HepG2 (cell line): ENCODE measurements around the gene CAMK1. TPM values are rescaled to one million over a fixed set of nuclear protein-coding genes. Genes with fewer than 3 reads are reported as not detected.
A peak's percentile ranks its signal among the peaks of the same experiment; 100 is the strongest.

Source experiments
- ATAC-seq: fragments of 200-7000 bp; cut with Tn5 transposase; 3 replicates; pipeline ENCODE4 v1.9.1; 2020; ENCODE audit warnings: mild to moderate bottlenecking, moderate library complexity
- BruUV-seq: library from RNA; stranded (reverse); fragments of 400-500 nt; replicated peaks from 2 replicates; lab custom pipeline; 2021; lab: Mats Ljungman, UMichigan
- CTCF ChIA-PET: fragments of 300-600 bp; formaldehyde crosslinking; extraction: SDS; loops from one replicate; lab custom pipeline; 2021; ENCODE audit warnings: low total read pairs, inconsistent platforms, low intra/inter-chr PET ratio; lab: Yijun Ruan, JAX
- POLR2A ChIA-PET: fragments of 350-600 bp; sonication (Branson Sonifier 250); formaldehyde crosslinking; loops from one replicate; lab custom pipeline; 2020; ENCODE audit warnings: antibody characterized with exemption, inconsistent platforms; lab: Yijun Ruan, JAX
- DNase-seq: peaks from one replicate; pipeline ENCODE4 v3.0.0-alpha.2; 2015; ENCODE audit warnings: low spot score
- FAIRE-seq: peaks from 3 replicates; lab custom pipeline; 2011; peaks lifted over from hg19 to GRCh38; lab: Jason Lieb, UNC
- H2AFZ ChIP-seq: one replicate; pipeline ENCODE4 v1.6.1; 2011; ENCODE audit warnings: low read length, inconsistent platforms
- H3K27ac ChIP-seq: fragments of 300-600 bp; 3 replicates; pipeline ENCODE4 v1.8.0; 2011; ENCODE audit warnings: mixed run types, mild to moderate bottlenecking, mixed read lengths, low read length, inconsistent platforms; ENCODE audit not compliant: insufficient read depth; ENCODE audit errors: extremely low read length
- H3K27me3 ChIP-seq, 2 experiments: fragments of 200-600 bp in 1 of 2; 2 replicates in 1 of 2; 3 replicates in 1 of 2; pipeline versions ENCODE4 v1.6.0 to v1.8.0; 2011; ENCODE audit warnings: low read length in 2 of 2, mild to moderate bottlenecking in 2 of 2, moderate library complexity in 2 of 2, inconsistent platforms in 1 of 2; ENCODE audit not compliant: insufficient read depth in 2 of 2, control insufficient read depth in 1 of 2
- H3K36me3 ChIP-seq, 2 experiments: fragments of 200-600 bp in 1 of 2; replicated peaks in 1 of 2; 2 replicates in 1 of 2; 3 replicates in 1 of 2; pipeline versions ENCODE4 v1.5.1 to v1.8.0; 2011; ENCODE audit warnings: low read length in 2 of 2, inconsistent platforms in 1 of 2; ENCODE audit not compliant: insufficient read depth in 2 of 2, control insufficient read depth in 1 of 2
- H3K4me1 ChIP-seq: 2 replicates; pipeline ENCODE4 v1.5.1; 2012; ENCODE audit warnings: low read length, inconsistent platforms; ENCODE audit not compliant: insufficient read depth
- H3K4me2 ChIP-seq: 2 replicates; pipeline ENCODE4 v1.6.0; 2011; ENCODE audit warnings: low read depth, low read length, inconsistent platforms
- H3K4me3 ChIP-seq, 3 experiments: fragments of 200-600 bp in 1 of 3; sonication (generic), shearing (Covaris generic) in 1 of 3; replicated peaks in 1 of 3; 2 replicates each; pipeline ENCODE4 v1.5.1; 2011 to 2016; ENCODE audit warnings: low read length in 3 of 3, inconsistent platforms in 2 of 3, low read depth in 2 of 3, mild to moderate bottlenecking in 2 of 3, control low read depth in 1 of 3, mixed read lengths in 1 of 3; ENCODE audit not compliant: insufficient read depth in 1 of 3
- H3K79me2 ChIP-seq: one replicate; pipeline ENCODE4 v1.6.1; 2011; ENCODE audit warnings: low read length, inconsistent platforms; ENCODE audit not compliant: insufficient read depth
- H3K9ac ChIP-seq: 2 replicates; pipeline ENCODE4 v1.6.0; 2011; ENCODE audit warnings: mild to moderate bottlenecking, low read depth, low read length, inconsistent platforms; ENCODE audit not compliant: insufficient read depth
- H3K9me3 ChIP-seq: 2 replicates; pipeline ENCODE4 v1.5.1; 2012; ENCODE audit warnings: mild to moderate bottlenecking, low read length
- H4K20me1 ChIP-seq: 2 replicates; pipeline ENCODE4 v1.6.0; 2011; ENCODE audit warnings: inconsistent platforms, mild to moderate bottlenecking, low read length, moderate library complexity; ENCODE audit not compliant: insufficient read depth
- CTCF ChIP-seq: sonication (generic); formaldehyde crosslinking; IDR thresholded peaks from 2 replicates; pipeline ENCODE4 v1.5.0; 2020; ENCODE audit warnings: mild to moderate bottlenecking, missing genetic modification reagents, moderate library complexity
- ELF1 ChIP-seq: sonication (generic); formaldehyde crosslinking; IDR thresholded peaks from 2 replicates; pipeline ENCODE4 v1.4.0; 2020; ENCODE audit warnings: missing genetic modification reagents
- RAD21 ChIP-seq: fragments of 450-650 bp; formaldehyde crosslinking; IDR thresholded peaks from 2 replicates; pipeline ENCODE4 v1.5.0; 2020; ENCODE audit warnings: mild to moderate bottlenecking
- STAG1 ChIP-seq: sonication (generic); formaldehyde crosslinking; IDR thresholded peaks from 2 replicates; pipeline ENCODE4 v1.4.0; 2020; ENCODE audit warnings: missing genetic modification reagents
- TRIM24 ChIP-seq: sonication (generic); formaldehyde crosslinking; IDR thresholded peaks from 2 replicates; pipeline ENCODE4 v1.8.0; 2022; ENCODE audit warnings: mild to moderate bottlenecking, missing genetic modification reagents
- ZC3H13 ChIP-seq: sonication (generic); formaldehyde crosslinking; IDR thresholded peaks from 2 replicates; pipeline ENCODE4 v1.8.1; 2023; ENCODE audit warnings: mild to moderate bottlenecking, missing genetic modification reagents, moderate library complexity
- ZNF331 ChIP-seq: sonication (generic); formaldehyde crosslinking; IDR thresholded peaks from 2 replicates; pipeline ENCODE4 v1.4.0; 2020; ENCODE audit warnings: missing genetic modification reagents
- ZNF564 ChIP-seq: sonication (generic); formaldehyde crosslinking; IDR thresholded peaks from 2 replicates; pipeline ENCODE4 v1.8.1; 2023; ENCODE audit warnings: mild to moderate bottlenecking, missing genetic modification reagents
- WGBS: methylation state at CpG from one replicate; pipeline ENCODE4 v1.1.6; 2017; ENCODE audit warnings: low lambda C conversion rate; 5-methylcytosine and 5-hydroxymethylcytosine counted together
- in situ Hi-C: cut with HindIII; loops from 2 replicates; pipeline ENCODE4 v1.10.0; 2017; ENCODE audit warnings: low pct_unique_long_range_greater_than_20kb; ENCODE audit not compliant: extremely low pct_ligation_motif_present
- intact Hi-C: fragments of 100-400 bp; cut with micrococcal nuclease; formaldehyde crosslinking; loops from one replicate; pipeline ENCODE4 v1.10.0; 2022; ENCODE audit not compliant: unreplicated experiment
- polyA plus RNA-seq, 8 experiments: library from polyadenylated mRNA; depleted of rRNA in 3 of 8; stranded (reverse) in 7 of 8; unstranded in 1 of 8; fragments of >200 nt; fragmentation: Illumina TruSeq in 4 of 8; extraction: Trizol in 4 of 8; gene quantifications; 2 replicates each; pipeline versions ENCODE4 v1.2.1 to v1.2.3, GENCODE V29; 2011 to 2016; ENCODE audit warnings: low read depth in 4 of 8, missing spikeins in 1 of 8, mixed read lengths in 1 of 8; ENCODE audit not compliant: insufficient read depth in 1 of 8
- total RNA-seq, 5 experiments: library from RNA; depleted of rRNA; stranded (reverse); fragments of >200 nt; fragmentation: Illumina TruSeq; extraction: Trizol; gene quantifications; 2 replicates each; pipeline ENCODE4 v1.2.3, GENCODE V29; 2016; ENCODE audit warnings: low read depth in 1 of 5
- TF ChIP-seq, protein P1 (sequence below): sonication (generic); formaldehyde crosslinking; conservative IDR thresholded peaks from 2 replicates; pipeline ENCODE4 v1.8.1; 2023; ENCODE audit warnings: missing genetic modification reagents

Gene CAMK1
- total and polyA plus RNA-seq, 2 of the 13 experiments (the other 11 are each of a cell fraction or from before 2014, with no cell fraction given) = 26.4 to 53.3 TPM

GRCh38 chr3:9809239-9809614, 39.5 kb upstream of the CAMK1 start:
- 98% methylated on average over 4 of the region's 4 CpGs for WGBS
- H3K4me3 ChIP-seq = no peak overlapping the region
- FAIRE-seq = no peak
- H3K27ac ChIP-seq = no peak overlapping the region
- TF ChIP-seq, protein P1, sequence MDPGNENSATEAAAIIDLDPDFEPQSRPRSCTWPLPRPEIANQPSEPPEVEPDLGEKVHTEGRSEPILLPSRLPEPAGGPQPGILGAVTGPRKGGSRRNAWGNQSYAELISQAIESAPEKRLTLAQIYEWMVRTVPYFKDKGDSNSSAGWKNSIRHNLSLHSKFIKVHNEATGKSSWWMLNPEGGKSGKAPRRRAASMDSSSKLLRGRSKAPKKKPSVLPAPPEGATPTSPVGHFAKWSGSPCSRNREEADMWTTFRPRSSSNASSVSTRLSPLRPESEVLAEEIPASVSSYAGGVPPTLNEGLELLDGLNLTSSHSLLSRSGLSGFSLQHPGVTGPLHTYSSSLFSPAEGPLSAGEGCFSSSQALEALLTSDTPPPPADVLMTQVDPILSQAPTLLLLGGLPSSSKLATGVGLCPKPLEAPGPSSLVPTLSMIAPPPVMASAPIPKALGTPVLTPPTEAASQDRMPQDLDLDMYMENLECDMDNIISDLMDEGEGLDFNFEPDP (CRISPR knock-in tag) = 0 out of 2 replicates have a peak, but pooled peaks have one; percentile 21
- TF ChIP-seq ZNF564 (CRISPR knock-in tag) (no peak), ZNF331 (no peak), ZC3H13 (CRISPR knock-in tag) (no peak)
- TF ChIP-seq, all 625 proteins: peak for 1
- intact Hi-C loops = no loop called here
- H3K9ac ChIP-seq = no peak overlapping the region
- H3K4me1 ChIP-seq = no peaks in the 10 kb centered on the region
- peaks cover 14 to 41% of the 10 kb centered on the region in 2 experiments; a peak in 4 of 5 replicates for H3K36me3 ChIP-seq
- DNase-seq = no peak
- no peaks in the 10 kb centered on the region for H3K79me2 ChIP-seq
- BruUV-seq = no TSS peak
- ATAC-seq = peak; percentile 7; the same call in 2 of the 3 replicates
- no peak overlapping the region for H3K4me2 ChIP-seq
- no peaks in the 10 kb centered on the region; a peak in 1 of 5 replicates for H3K27me3 ChIP-seq
- ChIA-PET POLR2A (interaction anchor here (1.2 to 2.7 kb wide), 2 partner anchors 13 to 17 kb away, joined by 3 to 13 read pairs; partner anchors contain the start of genes ARPC4 and TADA3), CTCF (no interaction called here)
- in situ Hi-C loops = no loop called here
- no peak overlapping the region for H2AFZ ChIP-seq
- no peaks in the 10 kb centered on the region for H3K9me3 ChIP-seq
- no peaks in the 10 kb centered on the region for H4K20me1 ChIP-seq

DNA sequence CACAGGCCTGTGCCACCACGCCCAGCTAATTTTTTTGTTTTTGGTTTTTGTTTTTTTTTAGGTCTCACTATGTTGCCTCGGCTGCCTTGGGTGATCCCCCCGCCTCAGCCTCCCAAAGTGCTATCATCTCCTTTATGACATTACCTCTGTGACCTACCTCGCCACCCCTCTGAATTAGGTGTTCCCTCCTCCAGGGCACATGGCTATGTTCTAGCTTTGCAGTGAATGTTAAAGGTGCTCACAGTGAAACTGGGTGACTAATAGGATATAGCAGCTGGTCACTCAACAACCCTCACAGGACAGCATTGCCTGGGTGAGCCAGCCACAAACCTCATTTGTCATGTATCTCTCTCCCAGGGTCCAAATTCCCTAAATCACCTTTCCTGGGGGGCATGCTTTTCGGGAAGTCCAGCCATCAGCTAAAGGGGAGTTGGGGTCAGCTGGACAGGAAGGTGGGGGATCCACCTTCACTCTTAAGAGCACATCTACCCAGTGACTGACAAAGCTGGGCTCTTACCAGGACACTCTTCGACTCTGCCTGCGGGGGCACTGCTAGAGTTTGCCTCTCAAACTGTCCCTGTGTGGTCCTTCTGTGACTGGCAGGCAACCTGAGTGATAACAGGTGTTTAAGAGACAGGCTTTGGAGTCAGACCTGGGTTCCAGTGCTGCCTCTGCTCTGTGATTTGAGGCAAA, 38.7 kb upstream of the CAMK1 start:
- Histone ChIP-seq H4K20me1 (no peaks in the 10 kb centered on the region), H3K27ac (no peak overlapping the region), H3K4me3 (no peak overlapping the region), H2AFZ (no peak overlapping the region), H3K79me2 (no peaks in the 10 kb centered on the region), H3K9ac (no peak overlapping the region), H3K4me1 (no peaks in the 10 kb centered on the region), H3K27me3 (no peaks in the 10 kb centered on the region; a peak in 1 of 5 replicates), H3K9me3 (no peaks in the 10 kb centered on the region), H3K36me3 (peaks cover 19 to 45% of the 10 kb centered on the region in 2 experiments), H3K4me2 (no peak overlapping the region)
- 96% methylated on average over 6 of the region's 7 CpGs for WGBS
- POLR2A ChIA-PET = interaction anchor here (1.2 to 2.7 kb wide), 3 partner anchors 12 to 59 kb away, joined by 3 to 13 read pairs (median 5); partner anchors contain the start of genes ARPC4, OGG1 and TADA3
- in situ Hi-C loops = no loop called here
- peak; percentile 74 for FAIRE-seq
- CTCF ChIA-PET = no interaction called here
- intact Hi-C loops = no loop called here
- peak; percentile 88 for ATAC-seq
- DNase-seq = peak; percentile 31
- no TSS peak for BruUV-seq
- TF ChIP-seq STAG1 (CRISPR knock-in tag) (peak; percentile 46; the same call in 1 of the 2 replicates), CTCF (CRISPR knock-in tag) (peak; percentile 48), ELF1 (CRISPR knock-in tag) (no peak), TRIM24 (CRISPR knock-in tag) (no peak), RAD21 (CRISPR knock-in tag) (0 out of 2 replicates have a peak, but pooled peaks have one; percentile 34)
